ENCODE measurements around the gene RAB3C.

The RAB3C gene

GRCh38 chr5:58724992-58725391 lies 142.1 kb downstream of the RAB3C start:
- H3K4me3 ChIP-seq (ENCODE audit: low read depth, low read length): no peak overlapping the region

DNA sequence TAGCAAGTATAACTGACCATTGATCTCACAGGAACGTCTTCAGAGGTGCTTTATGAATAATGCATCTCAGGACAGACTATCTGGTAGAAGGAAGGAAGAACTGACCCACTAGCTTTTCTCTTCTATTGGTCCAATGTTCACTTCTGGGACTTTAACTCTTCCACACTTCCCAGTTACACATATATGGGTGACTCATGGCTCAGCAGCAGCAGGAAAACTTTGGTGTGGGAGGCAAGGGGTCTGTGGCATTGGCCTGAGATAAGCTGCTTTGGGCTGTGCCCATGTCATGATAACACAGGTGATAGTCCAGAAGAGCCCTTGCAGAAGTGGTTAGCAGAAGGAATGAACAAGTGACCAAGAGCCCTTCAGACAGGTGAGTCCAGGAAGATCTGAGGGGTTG lies 148.8 kb downstream of the RAB3C start:
- TF ChIP-seq, protein P1, sequence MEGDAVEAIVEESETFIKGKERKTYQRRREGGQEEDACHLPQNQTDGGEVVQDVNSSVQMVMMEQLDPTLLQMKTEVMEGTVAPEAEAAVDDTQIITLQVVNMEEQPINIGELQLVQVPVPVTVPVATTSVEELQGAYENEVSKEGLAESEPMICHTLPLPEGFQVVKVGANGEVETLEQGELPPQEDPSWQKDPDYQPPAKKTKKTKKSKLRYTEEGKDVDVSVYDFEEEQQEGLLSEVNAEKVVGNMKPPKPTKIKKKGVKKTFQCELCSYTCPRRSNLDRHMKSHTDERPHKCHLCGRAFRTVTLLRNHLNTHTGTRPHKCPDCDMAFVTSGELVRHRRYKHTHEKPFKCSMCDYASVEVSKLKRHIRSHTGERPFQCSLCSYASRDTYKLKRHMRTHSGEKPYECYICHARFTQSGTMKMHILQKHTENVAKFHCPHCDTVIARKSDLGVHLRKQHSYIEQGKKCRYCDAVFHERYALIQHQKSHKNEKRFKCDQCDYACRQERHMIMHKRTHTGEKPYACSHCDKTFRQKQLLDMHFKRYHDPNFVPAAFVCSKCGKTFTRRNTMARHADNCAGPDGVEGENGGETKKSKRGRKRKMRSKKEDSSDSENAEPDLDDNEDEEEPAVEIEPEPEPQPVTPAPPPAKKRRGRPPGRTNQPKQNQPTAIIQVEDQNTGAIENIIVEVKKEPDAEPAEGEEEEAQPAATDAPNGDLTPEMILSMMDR (conservative IDR thresholded peaks at IDR 0.05; ENCODE audit: low read depth, low read length): no peak
- no peak overlapping the region for H3K4me3 ChIP-seq (ENCODE audit: low read depth, low read length)
- no peak for DNase-seq (ENCODE audit: low read depth)

More at GRCh38 chr5:58724992-58725391, 142.1 kb downstream of the RAB3C start:
- TF ChIP-seq, protein P1 (conservative IDR thresholded peaks at IDR 0.05; ENCODE audit: low read depth, low read length): no peak
- DNase-seq (ENCODE audit: low read depth): no peak

DNA sequence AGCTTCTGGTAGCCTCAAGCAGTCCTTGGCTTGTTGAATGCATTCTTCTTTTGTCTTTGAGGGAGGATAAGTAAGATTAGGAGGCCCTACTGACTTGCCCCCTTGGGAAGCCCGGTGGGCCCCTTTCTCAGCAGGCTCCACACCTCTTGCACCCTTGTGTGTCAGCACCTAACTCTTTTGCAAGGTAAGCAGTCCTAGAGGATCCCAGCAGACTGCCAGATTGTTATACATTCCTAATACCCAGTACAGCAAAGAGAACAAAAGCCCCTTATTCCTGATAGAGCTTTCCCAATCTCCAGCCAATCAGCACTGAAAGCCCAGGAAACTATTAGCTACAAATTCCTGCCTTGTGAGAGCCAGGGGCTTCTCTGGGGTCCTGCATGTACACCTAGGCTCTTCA lies 152.8 kb downstream of the RAB3C start:
- TF ChIP-seq, protein P1 (conservative IDR thresholded peaks at IDR 0.05; ENCODE audit: low read depth, low read length): no peak
- no peak overlapping the region for H3K4me3 ChIP-seq (ENCODE audit: low read depth, low read length)
- no peak for DNase-seq (ENCODE audit: low read depth)

DNA sequence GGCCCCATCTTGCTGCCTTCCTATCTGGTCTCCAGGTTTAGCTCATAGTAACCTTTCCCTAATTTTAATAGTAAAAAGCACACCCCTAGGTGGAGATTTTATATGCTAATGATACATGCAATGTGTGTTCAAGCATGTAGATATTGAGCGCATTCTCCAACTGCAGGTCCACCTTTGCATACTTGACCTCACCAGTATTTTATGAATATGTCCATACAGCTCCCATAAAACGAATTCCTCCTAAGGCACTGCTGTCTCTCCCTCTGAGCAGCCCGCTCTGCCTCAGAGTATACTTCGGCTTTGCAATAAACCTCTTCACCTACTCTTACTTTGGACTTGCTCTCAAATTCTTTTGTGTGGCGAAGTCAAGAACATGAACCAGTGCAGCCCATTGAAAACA lies 153.3 kb downstream of the RAB3C start:
- DNase-seq (ENCODE audit: low read depth): no peak
- TF ChIP-seq, protein P1 (conservative IDR thresholded peaks at IDR 0.05; ENCODE audit: low read depth, low read length): no peak

GRCh38 chr5:58737671-58738070 lies 154.8 kb downstream of the RAB3C start:
- TF ChIP-seq, protein P1 (conservative IDR thresholded peaks at IDR 0.05; ENCODE audit: low read depth, low read length): no peak
- no peak for DNase-seq (ENCODE audit: low read depth)
- no peak overlapping the region for H3K4me3 ChIP-seq (ENCODE audit: low read depth, low read length)

More for the DNA sequence above, 153.3 kb downstream of the RAB3C start:
- H3K4me3 ChIP-seq (ENCODE audit: low read depth, low read length): no peak overlapping the region

- H3K4me3 ChIP-seq (ENCODE audit: low read depth, low read length): no peak overlapping the region
- no peak for DNase-seq (ENCODE audit: low read depth)
- TF ChIP-seq, protein P1 (conservative IDR thresholded peaks at IDR 0.05; ENCODE audit: low read depth, low read length): no peak
Observed at GRCh38 chr5:58738336-58738735, 155.5 kb downstream of the RAB3C start.

DNA sequence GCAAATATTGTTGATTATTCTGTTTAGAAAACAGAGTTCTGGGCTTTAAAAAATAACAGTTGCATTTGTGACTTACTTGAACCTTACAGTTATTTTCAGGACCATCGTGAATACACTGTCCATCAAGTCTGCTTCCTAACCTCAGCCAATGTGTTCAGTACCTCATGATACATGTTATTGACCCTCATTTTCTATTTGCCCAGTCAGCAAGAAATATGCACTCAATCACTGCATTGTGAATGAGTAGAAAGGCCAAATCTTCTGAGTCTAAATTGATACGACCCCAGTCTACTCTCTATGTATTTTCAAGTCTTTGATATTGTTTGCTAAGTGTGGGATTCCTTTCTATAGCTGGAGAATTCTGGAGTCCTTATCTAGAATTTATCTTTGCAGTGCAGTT lies 156.2 kb downstream of the RAB3C start:
- no peak for DNase-seq (ENCODE audit: low read depth)
- TF ChIP-seq, protein P1 (conservative IDR thresholded peaks at IDR 0.05; ENCODE audit: low read depth, low read length): no peak
- H3K4me3 ChIP-seq (ENCODE audit: low read depth, low read length): no peak overlapping the region

Measured in choroid plexus epithelial cell (primary cell).